Nephron (organoid): ENCODE results near the gene PRKCA.

Experiments
- H3K27ac Mint-ChIP-seq, 3 experiments: 2 replicates each; pipeline ENCODE4 v1.8.0; 2020; ENCODE audit warnings: mixed read lengths in 3 of 3, mild to moderate bottlenecking in 2 of 3, moderate library complexity in 1 of 3
- H3K27me3 Mint-ChIP-seq: 2 replicates; pipeline ENCODE4 v1.8.0; 2021; ENCODE audit warnings: low read depth, mild to moderate bottlenecking, moderate library complexity, mixed read lengths
- H3K36me3 Mint-ChIP-seq: 2 replicates; pipeline ENCODE4 v1.8.0; 2020; ENCODE audit warnings: low read depth, mixed read lengths
- H3K4me1 Mint-ChIP-seq: 2 replicates; pipeline ENCODE4 v1.8.0; 2020; ENCODE audit warnings: mixed read lengths
- H3K4me3 Mint-ChIP-seq, 3 experiments: 2 replicates each; pipeline ENCODE4 v1.8.0; 2020; ENCODE audit warnings: mild to moderate bottlenecking in 3 of 3, mixed read lengths in 3 of 3, moderate library complexity in 2 of 3
- H3K9me3 Mint-ChIP-seq: 2 replicates; pipeline ENCODE4 v1.8.0; 2020; ENCODE audit warnings: mixed read lengths
- CTCF ChIP-seq, 3 experiments: fragments of 200-600 bp; sonication (generic); IDR thresholded peaks; one replicate each; pipeline ENCODE4 v1.5.0; 2021; ENCODE audit warnings: antibody characterized with exemption in 3 of 3; ENCODE audit not compliant: unreplicated experiment in 3 of 3

The PRKCA gene

GRCh38 chr17:66492561-66493005, 190.2 kb downstream of the PRKCA start:
- no peak for TF ChIP-seq CTCF (IDR thresholded peaks at IDR 0.05; ENCODE audit: unreplicated experiment in 3 of 3)
- H3K9me3 Mint-ChIP-seq, result no peaks in the 10 kb centered on the region
- H3K36me3 Mint-ChIP-seq, result no peaks in the 10 kb centered on the region

GRCh38 chr17:66493283-66494019, 191.0 kb downstream of the PRKCA start:
- H3K4me1 Mint-ChIP-seq, result peaks cover 15% of the 10 kb centered on the region
- H3K4me3 Mint-ChIP-seq, result no peak overlapping the region
- H3K27ac Mint-ChIP-seq, result no peak overlapping the region
- H3K9me3 Mint-ChIP-seq, result no peaks in the 10 kb centered on the region
- H3K27me3 Mint-ChIP-seq, result no peaks in the 10 kb centered on the region
- no peaks in the 10 kb centered on the region for H3K36me3 Mint-ChIP-seq
- no peak for TF ChIP-seq CTCF (IDR thresholded peaks at IDR 0.05; ENCODE audit: unreplicated experiment in 3 of 3)

More at GRCh38 chr17:66492561-66493005, 190.2 kb downstream of the PRKCA start:
- H3K27me3 Mint-ChIP-seq, result no peaks in the 10 kb centered on the region
- peaks cover 12% of the 10 kb centered on the region for H3K4me1 Mint-ChIP-seq
- H3K4me3 Mint-ChIP-seq, result no peak overlapping the region
- peak overlapping the region in 2 of 3 experiments; percentile 9 to 17 for H3K27ac Mint-ChIP-seq

- peaks cover 17% of the 10 kb centered on the region for H3K4me1 Mint-ChIP-seq
- H3K36me3 Mint-ChIP-seq, result no peaks in the 10 kb centered on the region
- H3K27me3 Mint-ChIP-seq, result no peaks in the 10 kb centered on the region
- H3K4me3 Mint-ChIP-seq, result no peak overlapping the region
- no peaks in the 10 kb centered on the region for H3K9me3 Mint-ChIP-seq
- H3K27ac Mint-ChIP-seq, result no peak overlapping the region
- no peak for TF ChIP-seq CTCF (IDR thresholded peaks at IDR 0.05; ENCODE audit: unreplicated experiment in 3 of 3)
Observed at GRCh38 chr17:66494023-66494803, 191.8 kb downstream of the PRKCA start.

GRCh38 chr17:66495035-66495434, 192.6 kb downstream of the PRKCA start:
- H3K9me3 Mint-ChIP-seq, result no peaks in the 10 kb centered on the region
- no peak overlapping the region for H3K4me3 Mint-ChIP-seq
- H3K27ac Mint-ChIP-seq, result no peak overlapping the region
- no peaks in the 10 kb centered on the region for H3K27me3 Mint-ChIP-seq
- H3K4me1 Mint-ChIP-seq, result peaks cover 17% of the 10 kb centered on the region
- H3K36me3 Mint-ChIP-seq, result no peaks in the 10 kb centered on the region
- no peak for TF ChIP-seq CTCF (IDR thresholded peaks at IDR 0.05; ENCODE audit: unreplicated experiment in 3 of 3)

- TF ChIP-seq CTCF (IDR thresholded peaks at IDR 0.05; ENCODE audit: unreplicated experiment in 3 of 3), result no peak
- peak overlapping the region in 2 of 3 experiments; percentile 15 to 28 for H3K27ac Mint-ChIP-seq
- H3K4me1 Mint-ChIP-seq, result peaks cover 17% of the 10 kb centered on the region
- no peaks in the 10 kb centered on the region for H3K27me3 Mint-ChIP-seq
- H3K4me3 Mint-ChIP-seq, result no peak overlapping the region
- no peaks in the 10 kb centered on the region for H3K36me3 Mint-ChIP-seq
- H3K9me3 Mint-ChIP-seq, result no peaks in the 10 kb centered on the region
Observed at GRCh38 chr17:66496306-66496705, 193.9 kb downstream of the PRKCA start.
